Measurements from ENCODE around the gene GLT1D1.

- TF ChIP-seq CTCF (IDR thresholded peaks at IDR 0.05) (no peak), POLR2A (IDR thresholded peaks at IDR 0.05) (no peak)
Measured at GRCh38 chr12:128966203-128966810, 113.0 kb downstream of the GLT1D1 start.

Data from adrenal gland (tissue), 5 donors.